Measurements from ENCODE around the gene HYAL4.

HYAL4 gene

DNA sequence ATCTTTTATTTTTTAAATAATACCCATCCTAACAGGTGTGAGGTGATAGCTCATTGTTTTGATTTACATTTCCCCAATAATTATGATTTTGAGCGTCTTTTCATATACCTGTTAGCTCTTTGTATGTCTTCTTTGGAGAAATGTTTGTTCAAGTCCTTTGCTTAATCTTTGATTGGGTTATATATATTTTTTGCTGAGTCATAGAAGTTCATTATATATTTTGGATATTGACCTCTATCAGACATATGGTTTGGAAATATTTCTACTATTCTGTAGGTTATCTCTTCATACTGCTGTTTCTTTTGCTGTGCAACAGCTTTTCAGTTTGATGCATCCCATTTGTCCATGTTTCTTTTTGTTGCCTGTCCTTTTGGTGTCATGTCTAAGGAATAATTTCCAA lies 23.6 kb upstream of the HYAL4 start:
- Histone ChIP-seq H3F3A (ENCODE audit: control insufficient read depth, insufficient read depth) (no peaks in the 10 kb centered on the region), H3K4me3 (ENCODE audit: low read length) (no peak overlapping the region), H3K4me2 (ENCODE audit: low read length) (no peak overlapping the region), H3K27ac (ENCODE audit: low read depth, low read length) (no peak overlapping the region), H3K9me3 (ENCODE audit: control insufficient read depth, insufficient read depth, low read length) (no peaks in the 10 kb centered on the region), H4K20me1 (ENCODE audit: control insufficient read depth, insufficient read depth, low read depth, low read length) (no peaks in the 10 kb centered on the region), H3K27me3 (ENCODE audit: control insufficient read depth, low read length) (peaks cover 3% of the 10 kb centered on the region; the same call in 1 of the 2 replicates), H3K36me3 (ENCODE audit: control insufficient read depth, low read length) (no peaks in the 10 kb centered on the region), H3K79me2 (ENCODE audit: control insufficient read depth, low read length) (no peaks in the 10 kb centered on the region), H3K4me1 (ENCODE audit: control insufficient read depth, low read length) (no peaks in the 10 kb centered on the region), H3K9me2 (replicated peaks; ENCODE audit: control insufficient read depth, low read length) (no peaks in the 10 kb centered on the region)
- TF ChIP-seq, protein P1, sequence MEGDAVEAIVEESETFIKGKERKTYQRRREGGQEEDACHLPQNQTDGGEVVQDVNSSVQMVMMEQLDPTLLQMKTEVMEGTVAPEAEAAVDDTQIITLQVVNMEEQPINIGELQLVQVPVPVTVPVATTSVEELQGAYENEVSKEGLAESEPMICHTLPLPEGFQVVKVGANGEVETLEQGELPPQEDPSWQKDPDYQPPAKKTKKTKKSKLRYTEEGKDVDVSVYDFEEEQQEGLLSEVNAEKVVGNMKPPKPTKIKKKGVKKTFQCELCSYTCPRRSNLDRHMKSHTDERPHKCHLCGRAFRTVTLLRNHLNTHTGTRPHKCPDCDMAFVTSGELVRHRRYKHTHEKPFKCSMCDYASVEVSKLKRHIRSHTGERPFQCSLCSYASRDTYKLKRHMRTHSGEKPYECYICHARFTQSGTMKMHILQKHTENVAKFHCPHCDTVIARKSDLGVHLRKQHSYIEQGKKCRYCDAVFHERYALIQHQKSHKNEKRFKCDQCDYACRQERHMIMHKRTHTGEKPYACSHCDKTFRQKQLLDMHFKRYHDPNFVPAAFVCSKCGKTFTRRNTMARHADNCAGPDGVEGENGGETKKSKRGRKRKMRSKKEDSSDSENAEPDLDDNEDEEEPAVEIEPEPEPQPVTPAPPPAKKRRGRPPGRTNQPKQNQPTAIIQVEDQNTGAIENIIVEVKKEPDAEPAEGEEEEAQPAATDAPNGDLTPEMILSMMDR (IDR thresholded peaks at IDR 0.05; ENCODE audit: low read depth, low read length, poor library complexity, severe bottlenecking) = no peak

DNA sequence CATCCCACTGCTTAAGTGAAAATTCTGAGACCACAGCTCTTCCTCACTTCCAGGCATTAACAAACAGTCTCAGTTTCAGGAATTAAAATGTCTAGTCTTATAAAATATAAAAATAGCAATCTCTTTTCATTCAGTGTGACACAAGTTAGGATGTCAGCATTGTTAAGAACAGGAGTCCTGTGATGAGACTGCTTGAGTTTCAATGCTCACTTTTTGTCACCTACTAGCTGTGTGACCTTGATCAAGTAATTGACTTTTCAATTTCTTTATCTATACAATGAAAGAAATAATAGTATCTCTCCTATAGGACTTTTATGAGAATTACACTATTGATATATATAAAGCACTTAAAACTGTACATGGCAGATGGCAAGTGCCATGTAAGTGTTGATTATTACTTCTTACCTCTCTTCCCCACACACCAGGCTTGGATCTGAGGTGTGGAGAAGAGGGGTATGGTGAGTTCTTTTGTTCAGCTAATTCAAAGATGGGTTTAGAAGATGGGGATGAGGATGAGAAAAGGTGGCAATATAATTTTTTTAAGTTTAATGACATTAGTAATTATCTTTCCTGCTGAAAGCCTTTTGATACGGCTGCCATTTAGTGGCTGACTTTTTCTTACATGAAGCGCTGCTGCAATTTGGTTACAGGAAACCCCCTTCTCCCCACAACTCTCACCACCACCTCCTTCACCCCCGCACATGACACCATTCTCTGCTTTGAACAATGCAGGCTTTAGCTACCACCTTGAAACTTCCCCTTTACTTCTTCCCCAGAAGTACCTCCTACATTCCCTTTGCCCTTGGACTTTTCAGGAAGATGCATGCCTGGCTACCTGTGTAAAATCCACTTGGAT lies 20.8 kb upstream of the HYAL4 start:
- H3K79me2 ChIP-seq (ENCODE audit: control insufficient read depth, low read length) = no peaks in the 10 kb centered on the region
- no peak overlapping the region for H3K27ac ChIP-seq (ENCODE audit: low read depth, low read length)
- H3K9me2 ChIP-seq (replicated peaks; ENCODE audit: control insufficient read depth, low read length) = no peaks in the 10 kb centered on the region
- TF ChIP-seq, protein P1 (IDR thresholded peaks at IDR 0.05; ENCODE audit: low read depth, low read length, poor library complexity, severe bottlenecking) = no peak
- no peak for TF ChIP-seq EZH2phosphoT487 (IDR thresholded peaks at IDR 0.05; ENCODE audit: borderline replicate concordance, low read length)
- H3F3A ChIP-seq (ENCODE audit: control insufficient read depth, insufficient read depth) = no peaks in the 10 kb centered on the region
- H3K4me2 ChIP-seq (ENCODE audit: low read length) = no peak overlapping the region
- no peaks in the 10 kb centered on the region for H4K20me1 ChIP-seq (ENCODE audit: control insufficient read depth, insufficient read depth, low read depth, low read length)
- no peaks in the 10 kb centered on the region for H3K9me3 ChIP-seq (ENCODE audit: control insufficient read depth, insufficient read depth, low read length)
- H3K4me3 ChIP-seq (ENCODE audit: low read length) = no peak overlapping the region
- H3K27me3 ChIP-seq (ENCODE audit: control insufficient read depth, low read length) = peaks cover 3% of the 10 kb centered on the region; the same call in 1 of the 2 replicates
- no peaks in the 10 kb centered on the region for H3K36me3 ChIP-seq (ENCODE audit: control insufficient read depth, low read length)
- H3K4me1 ChIP-seq (ENCODE audit: control insufficient read depth, low read length) = no peaks in the 10 kb centered on the region

DNA sequence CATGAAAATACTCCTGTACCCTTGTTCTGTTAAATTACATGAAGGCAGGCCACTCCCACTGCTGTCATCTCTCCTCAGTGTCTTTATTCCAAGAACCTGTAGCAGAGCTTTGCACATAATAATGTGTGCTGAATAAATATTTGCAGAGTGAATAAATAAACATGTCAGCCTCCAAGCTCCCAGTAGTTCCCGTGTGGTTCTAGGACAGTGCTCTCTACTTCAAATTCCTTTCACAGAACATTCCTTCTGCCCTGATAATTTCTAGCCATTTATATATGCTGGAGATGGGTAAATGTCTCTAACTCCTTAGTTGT lies 20.3 kb upstream of the HYAL4 start:
- Histone ChIP-seq H3K9me2 (replicated peaks; ENCODE audit: control insufficient read depth, low read length) (no peaks in the 10 kb centered on the region), H3F3A (ENCODE audit: control insufficient read depth, insufficient read depth) (no peaks in the 10 kb centered on the region), H4K20me1 (ENCODE audit: control insufficient read depth, insufficient read depth, low read depth, low read length) (no peaks in the 10 kb centered on the region), H3K27me3 (ENCODE audit: control insufficient read depth, low read length) (0 out of 2 replicates have a peak, but pooled peaks cover 3% of the 10 kb centered on the region), H3K79me2 (ENCODE audit: control insufficient read depth, low read length) (no peaks in the 10 kb centered on the region), H3K9me3 (ENCODE audit: control insufficient read depth, insufficient read depth, low read length) (no peaks in the 10 kb centered on the region), H3K4me1 (ENCODE audit: control insufficient read depth, low read length) (no peaks in the 10 kb centered on the region), H3K36me3 (ENCODE audit: control insufficient read depth, low read length) (no peaks in the 10 kb centered on the region), H3K4me2 (ENCODE audit: low read length) (no peak overlapping the region), H3K4me3 (ENCODE audit: low read length) (no peak overlapping the region), H3K27ac (ENCODE audit: low read depth, low read length) (no peak overlapping the region)
- no peak for TF ChIP-seq EZH2phosphoT487 (IDR thresholded peaks at IDR 0.05; ENCODE audit: borderline replicate concordance, low read length)
- TF ChIP-seq, protein P1 (IDR thresholded peaks at IDR 0.05; ENCODE audit: low read depth, low read length, poor library complexity, severe bottlenecking) = no peak

Data from DOHH2 (cell line).